Trophoblast cell (in vitro differentiated cells and primary cell): Measurements from ENCODE around the gene MYRIP. TPM values are rescaled to one million over a fixed set of nuclear protein-coding genes. Genes with fewer than 3 reads are reported as not detected.
A peak's percentile ranks its signal among the peaks of the same experiment; 100 is the strongest.

ENCODE experiments used
- DNase-seq, 2 donors: peaks; one replicate each; pipeline ENCODE4 v3.0.0-alpha.2; 2016
- H2AFZ ChIP-seq: 2 replicates; pipeline ENCODE4 v1.6.1; 2013; ENCODE audit warnings: low read length, moderate library complexity, mild to moderate bottlenecking; ENCODE audit not compliant: insufficient read depth, poor library complexity
- H2AK5ac ChIP-seq: 2 replicates; pipeline ENCODE4 v1.6.1; 2013; ENCODE audit warnings: mild to moderate bottlenecking, low read length
- H2BK120ac ChIP-seq: 2 replicates; pipeline ENCODE4 v1.6.1; 2013; ENCODE audit warnings: low read length, mild to moderate bottlenecking, moderate library complexity; ENCODE audit not compliant: insufficient read depth, poor library complexity
- H2BK12ac ChIP-seq: 2 replicates; pipeline ENCODE4 v1.6.1; 2013; ENCODE audit warnings: mild to moderate bottlenecking, low read length, moderate library complexity
- H2BK5ac ChIP-seq: 2 replicates; pipeline ENCODE4 v1.6.1; 2013; ENCODE audit warnings: low read length, low read depth, moderate library complexity, mild to moderate bottlenecking; ENCODE audit not compliant: poor library complexity
- H3K14ac ChIP-seq: 2 replicates; pipeline ENCODE4 v1.6.1; 2013; ENCODE audit warnings: mild to moderate bottlenecking, low read length
- H3K18ac ChIP-seq: 2 replicates; pipeline ENCODE4 v1.6.1; 2013; ENCODE audit warnings: mild to moderate bottlenecking, low read length
- H3K23ac ChIP-seq: 2 replicates; pipeline ENCODE4 v1.6.1; 2013; ENCODE audit warnings: low read length
- H3K27ac ChIP-seq: 2 replicates; pipeline ENCODE4 v1.5.1; 2013; ENCODE audit warnings: low read depth, mild to moderate bottlenecking, inconsistent platforms, low read length, moderate library complexity
- H3K27me3 ChIP-seq: 2 replicates; pipeline ENCODE4 v1.6.1; 2013; ENCODE audit warnings: inconsistent platforms, mild to moderate bottlenecking, low read length, moderate library complexity; ENCODE audit not compliant: insufficient read depth
- H3K36me3 ChIP-seq, 2 experiments: 1 replicate in 1 of 2; 2 replicates in 1 of 2; pipeline ENCODE4 v1.6.1; 2013; ENCODE audit warnings: low read length in 2 of 2, mild to moderate bottlenecking in 2 of 2, moderate library complexity in 1 of 2; ENCODE audit not compliant: insufficient read depth in 2 of 2, control insufficient read depth in 1 of 2
- H3K4ac ChIP-seq: 2 replicates; pipeline ENCODE4 v1.6.1; 2013; ENCODE audit warnings: low read depth, mild to moderate bottlenecking, low read length, moderate library complexity
- H3K4me1 ChIP-seq, 2 experiments: 1 replicate in 1 of 2; 2 replicates in 1 of 2; pipeline ENCODE4 v1.6.1; 2013; ENCODE audit warnings: low read length in 2 of 2, mild to moderate bottlenecking in 2 of 2, moderate library complexity in 1 of 2; ENCODE audit not compliant: insufficient read depth in 2 of 2, control insufficient read depth in 1 of 2
- H3K4me2 ChIP-seq: 2 replicates; pipeline ENCODE4 v1.6.1; 2013; ENCODE audit warnings: inconsistent platforms, mild to moderate bottlenecking, low read length, moderate library complexity
- H3K4me3 ChIP-seq: 2 replicates; pipeline ENCODE4 v1.5.1; 2013; ENCODE audit warnings: mild to moderate bottlenecking, low read depth, low read length, inconsistent platforms
- H3K79me1 ChIP-seq: one replicate; pipeline ENCODE4 v1.6.1; 2013; ENCODE audit warnings: low read length
- H3K79me2 ChIP-seq: 2 replicates; pipeline ENCODE4 v1.6.1; 2013; ENCODE audit warnings: low read length, mild to moderate bottlenecking; ENCODE audit not compliant: control insufficient read depth, insufficient read depth, poor library complexity
- H3K9ac ChIP-seq: 2 replicates; pipeline ENCODE4 v1.6.1; 2013; ENCODE audit warnings: mild to moderate bottlenecking, low read length
- H3K9me3 ChIP-seq: 2 replicates; pipeline ENCODE4 v1.6.1; 2013; ENCODE audit warnings: low read depth, mild to moderate bottlenecking, control low read depth, inconsistent platforms, low read length; ENCODE audit not compliant: insufficient read depth
- H4K12ac ChIP-seq: 2 replicates; pipeline ENCODE4 v1.6.1; 2013; ENCODE audit warnings: low read depth, mild to moderate bottlenecking, low read length, moderate library complexity
- H4K8ac ChIP-seq: 2 replicates; pipeline ENCODE4 v1.6.1; 2013; ENCODE audit warnings: low read depth, mild to moderate bottlenecking, low read length, moderate library complexity
- H4K91ac ChIP-seq: one replicate; pipeline ENCODE4 v1.6.1; 2013; ENCODE audit warnings: low read depth, mild to moderate bottlenecking, low read length, moderate library complexity
- WGBS: extraction: QIAGEN DNeasy Blood & Tissue Kit; methylation state at CpG from one replicate; pipeline ENCODE4 v1.1.7; 2013; ENCODE audit warnings: missing lambda C conversion rate; ENCODE audit not compliant: insufficient read length, insufficient coverage; ENCODE audit errors: extremely low coverage; 5-methylcytosine and 5-hydroxymethylcytosine counted together
- polyA plus RNA-seq: library from polyadenylated mRNA; stranded (reverse); fragments of 200-250 nt; gene quantifications from 2 replicates; pipeline ENCODE4 v1.2.3, GENCODE V29; 2013

The MYRIP gene
- polyA plus RNA-seq: 0.01 TPM in 2 replicates

DNA sequence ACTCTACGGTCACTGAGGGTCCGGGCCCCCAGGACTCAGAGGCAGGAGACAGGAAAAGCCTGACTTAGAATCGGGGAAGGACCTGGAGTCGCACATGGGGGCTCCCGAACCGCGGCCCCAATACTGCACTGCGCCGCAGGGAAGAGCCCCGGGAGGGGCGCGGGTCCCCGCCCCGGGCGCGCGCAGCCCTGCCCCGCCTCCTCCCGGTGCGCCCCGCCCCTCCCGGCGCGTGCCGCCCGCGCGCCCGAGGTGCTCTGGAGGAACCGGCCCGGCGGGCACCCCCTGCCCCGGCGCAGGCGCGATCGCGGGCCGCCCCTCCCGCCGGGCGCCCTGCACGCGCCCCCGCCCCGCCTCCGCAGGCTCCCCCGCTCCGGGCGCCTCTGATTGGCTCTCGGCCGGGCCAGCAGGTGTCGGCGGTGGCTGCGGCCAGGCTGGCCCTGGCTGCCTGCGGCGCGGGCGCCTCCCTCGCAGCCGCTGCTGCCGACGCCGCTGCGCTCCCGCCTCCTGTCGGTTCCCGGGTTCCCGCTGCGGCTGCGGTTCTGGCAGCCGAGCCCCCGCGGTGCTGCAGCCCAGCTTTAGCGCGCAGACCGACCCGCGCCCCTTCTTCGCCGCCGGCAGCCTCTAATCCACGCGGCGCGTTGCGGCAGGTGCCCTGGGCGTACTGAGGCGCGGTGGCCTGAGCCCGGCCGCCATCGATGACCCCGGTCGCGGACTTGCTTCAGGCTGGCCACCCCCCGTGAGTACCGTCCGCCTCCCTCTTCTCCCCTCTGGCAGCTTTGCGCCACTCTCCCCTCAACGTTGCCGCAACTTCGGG, at the start of gene MYRIP:
TSS of gene MYRIP (plus strand) at position 429 of the 814 bp plus-strand sequence. CDS start 91,208 bp downstream, outside the sequence.
- Histone ChIP-seq H3K27ac (no peak within 1 kb of the TSS), H3K79me2 (no peaks in the 10 kb centered on the region), H4K12ac (no peak within 1 kb of the TSS), H3K18ac (no peak within 1 kb of the TSS), H2BK120ac (no peak within 1 kb of the TSS), H3K4me2 (peak within 1 kb of the TSS; percentile 99), H2BK12ac (no peak within 1 kb of the TSS), H3K27me3 (peaks cover 41% of the 10 kb centered on the region), H3K4ac (no peak within 1 kb of the TSS), H2BK5ac (no peak within 1 kb of the TSS), H2AK5ac (no peak within 1 kb of the TSS), H3K23ac (no peak within 1 kb of the TSS), H3K14ac (no peak within 1 kb of the TSS), H3K9me3 (peaks cover 6% of the 10 kb centered on the region), H3K79me1 (no peaks in the 10 kb centered on the region), H3K4me3 (peak within 1 kb of the TSS; percentile 75), H4K91ac (no peak within 1 kb of the TSS), H2AFZ (peak within 1 kb of the TSS; percentile 67), H4K8ac (no peak within 1 kb of the TSS), H3K9ac (no peak within 1 kb of the TSS), H3K36me3 (no peaks in the 10 kb centered on the region), H3K4me1 (peaks cover 7 to 8% of the 10 kb centered on the region in 2 experiments)
- DNase-seq: peak; percentile 7 to 50
- no CpG with 5 or more reads among the region's 103 CpGs for WGBS

GRCh38 chr3:39760325-39760724, 49.1 kb upstream of the MYRIP start:
- Histone ChIP-seq H4K91ac (no peak overlapping the region), H3K36me3 (no peaks in the 10 kb centered on the region), H2BK120ac (no peak overlapping the region), H3K14ac (no peak overlapping the region), H3K18ac (no peak overlapping the region), H2AFZ (no peak overlapping the region), H4K12ac (no peak overlapping the region), H3K4me1 (no peaks in the 10 kb centered on the region), H3K23ac (no peak overlapping the region), H2BK5ac (no peak overlapping the region), H2BK12ac (no peak overlapping the region), H3K79me1 (no peaks in the 10 kb centered on the region), H2AK5ac (no peak overlapping the region), H3K9me3 (no peaks in the 10 kb centered on the region), H3K27ac (no peak overlapping the region), H3K4me2 (no peak overlapping the region), H3K9ac (no peak overlapping the region), H3K4ac (no peak overlapping the region), H3K27me3 (no peaks in the 10 kb centered on the region), H3K79me2 (no peaks in the 10 kb centered on the region), H4K8ac (no peak overlapping the region), H3K4me3 (no peak overlapping the region)
- no peak for DNase-seq
- no CpG with 5 or more reads among the region's 1 CpG for WGBS

DNA sequence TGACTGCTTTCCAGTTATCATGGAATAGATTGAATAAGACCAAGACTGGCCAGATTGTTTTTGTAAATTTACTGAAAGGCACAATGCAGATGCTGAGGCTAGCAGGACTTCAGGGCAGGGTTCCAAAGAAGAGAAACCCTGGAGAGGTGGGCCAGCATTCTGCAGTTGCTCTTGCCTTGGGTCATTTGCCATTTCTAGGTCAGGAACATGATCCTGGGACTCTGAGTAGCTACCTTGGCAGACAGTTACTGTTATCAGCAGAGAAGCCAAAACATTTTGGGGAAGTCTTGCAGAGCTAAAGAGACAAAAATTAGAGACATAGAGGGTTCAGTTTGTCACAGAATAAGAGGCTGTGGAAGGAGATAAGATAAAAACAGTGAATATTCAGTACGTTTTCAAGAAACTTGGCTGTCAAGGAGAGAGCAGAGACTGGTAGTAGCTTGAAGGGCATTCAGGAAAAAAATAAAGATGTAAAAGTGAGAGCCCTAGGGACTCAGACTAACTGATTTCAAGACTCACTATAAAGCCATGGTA, 46.8 kb upstream of the MYRIP start:
- Histone ChIP-seq H3K4me1 (no peaks in the 10 kb centered on the region), H3K14ac (no peak overlapping the region), H2BK5ac (no peak overlapping the region), H4K12ac (no peak overlapping the region), H3K36me3 (no peaks in the 10 kb centered on the region), H3K79me2 (no peaks in the 10 kb centered on the region), H3K4me3 (no peak overlapping the region), H3K23ac (no peak overlapping the region), H3K9me3 (peaks cover 2% of the 10 kb centered on the region), H2BK12ac (no peak overlapping the region), H2AFZ (no peak overlapping the region), H3K18ac (no peak overlapping the region), H3K9ac (no peak overlapping the region), H3K4me2 (no peak overlapping the region), H2BK120ac (no peak overlapping the region), H3K27me3 (no peaks in the 10 kb centered on the region), H3K79me1 (no peaks in the 10 kb centered on the region), H2AK5ac (no peak overlapping the region), H4K91ac (no peak overlapping the region), H4K8ac (no peak overlapping the region), H3K27ac (no peak overlapping the region), H3K4ac (no peak overlapping the region)
- DNase-seq: no peak
- no CpG with 5 or more reads among the region's 1 CpG for WGBS

DNA sequence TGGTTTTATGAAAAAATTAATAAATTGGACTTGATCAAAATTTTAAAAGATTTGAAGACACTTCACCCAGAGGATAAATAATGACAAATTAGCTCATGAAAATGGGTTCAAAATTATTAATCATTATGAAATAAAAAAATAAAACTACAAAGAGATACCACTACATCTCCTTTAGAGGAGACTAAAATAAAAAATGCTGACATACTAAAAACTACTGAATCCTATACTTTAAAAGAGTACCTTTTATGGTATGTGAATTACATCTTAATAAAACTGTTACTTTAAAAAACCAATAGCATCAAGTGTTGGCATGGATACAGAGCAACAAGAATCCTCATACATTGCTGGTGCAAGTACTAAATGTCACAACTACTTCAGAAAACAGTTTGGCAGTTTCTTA, 46.0 kb upstream of the MYRIP start:
- no peaks in the 10 kb centered on the region for H3K4me1 ChIP-seq
- H3K27ac ChIP-seq: no peak overlapping the region
- no peak overlapping the region for H2BK5ac ChIP-seq
- H3K79me2 ChIP-seq: no peaks in the 10 kb centered on the region
- no peak overlapping the region for H2AFZ ChIP-seq
- no peak overlapping the region for H3K4me3 ChIP-seq
- H3K79me1 ChIP-seq: no peaks in the 10 kb centered on the region
- H3K27me3 ChIP-seq: no peaks in the 10 kb centered on the region
- H2AK5ac ChIP-seq: no peak overlapping the region
- no peaks in the 10 kb centered on the region for H3K36me3 ChIP-seq
- H3K9me3 ChIP-seq: peaks cover 2% of the 10 kb centered on the region
- H3K18ac ChIP-seq: no peak overlapping the region
- no peak overlapping the region for H2BK12ac ChIP-seq
- no peak overlapping the region for H3K9ac ChIP-seq
- no peak overlapping the region for H4K12ac ChIP-seq
- H3K23ac ChIP-seq: no peak overlapping the region
- no peak overlapping the region for H3K4ac ChIP-seq
- no peak overlapping the region for H4K8ac ChIP-seq
- H4K91ac ChIP-seq: no peak overlapping the region
- no peak overlapping the region for H3K4me2 ChIP-seq
- no peak for DNase-seq
- no peak overlapping the region for H3K14ac ChIP-seq
- H2BK120ac ChIP-seq: no peak overlapping the region
